ENCODE measurements around the gene AKT3.

AKT3 gene

GRCh38 chr1:243489681-243490546 lies 360.1 kb downstream of the AKT3 start:
- DNase-seq (ENCODE audit: low read depth, low spot score) = no peak

- no peak for DNase-seq (ENCODE audit: low read depth, low spot score)
Observed at GRCh38 chr1:243489158-243489527, 360.9 kb downstream of the AKT3 start.

GRCh38 chr1:243488459-243489157 lies 361.4 kb downstream of the AKT3 start:
- no peak for DNase-seq (ENCODE audit: low read depth, low spot score)

- DNase-seq (ENCODE audit: low read depth, low spot score) = no peak
Observed at GRCh38 chr1:243487649-243488227, 362.3 kb downstream of the AKT3 start.

- no peak for DNase-seq (ENCODE audit: low read depth, low spot score)
Observed at GRCh38 chr1:243487036-243487648, 362.9 kb downstream of the AKT3 start.

GRCh38 chr1:243483952-243484351 lies 366.1 kb downstream of the AKT3 start:
- no peak for DNase-seq (ENCODE audit: low read depth, low spot score)

- DNase-seq (ENCODE audit: low read depth, low spot score) = no peak
Observed at GRCh38 chr1:243483071-243483771, 366.8 kb downstream of the AKT3 start.

- DNase-seq (ENCODE audit: low read depth, low spot score) = no peak
Observed at GRCh38 chr1:243482141-243483022, 367.7 kb downstream of the AKT3 start.

- no peak for DNase-seq (ENCODE audit: low read depth, low spot score)
Observed at GRCh38 chr1:243481101-243481500, 368.9 kb downstream of the AKT3 start.

GRCh38 chr1:243477731-243478290 lies 372.2 kb downstream of the AKT3 start:
- no peak for DNase-seq (ENCODE audit: low read depth, low spot score)

GRCh38 chr1:243475966-243476365 lies 374.1 kb downstream of the AKT3 start:
- DNase-seq (ENCODE audit: low read depth, low spot score) = peak; percentile 20

GRCh38 chr1:243474906-243475305 lies 375.1 kb downstream of the AKT3 start:
- DNase-seq (ENCODE audit: low read depth, low spot score) = no peak

GRCh38 chr1:243474136-243474881 lies 375.7 kb downstream of the AKT3 start:
- DNase-seq (ENCODE audit: low read depth, low spot score) = no peak

- DNase-seq (ENCODE audit: low read depth, low spot score) = no peak
Observed at GRCh38 chr1:243473227-243474135, 376.6 kb downstream of the AKT3 start.

- no peak for DNase-seq (ENCODE audit: low read depth, low spot score)
Observed at GRCh38 chr1:243471754-243472745, 378.0 kb downstream of the AKT3 start.

GRCh38 chr1:243471026-243471685 lies 378.9 kb downstream of the AKT3 start:
- no peak for DNase-seq (ENCODE audit: low read depth, low spot score)

GRCh38 chr1:243470502-243470901 lies 379.5 kb downstream of the AKT3 start:
- no peak for DNase-seq (ENCODE audit: low read depth, low spot score)
